GM12874 (cell line): ENCODE data around the gene COL17A1.

ENCODE experiments used
- TF ChIP-seq, protein P1 (sequence below): IDR thresholded peaks from 2 replicates; pipeline ENCODE4 v1.5.1; 2011; ENCODE audit warnings: low read depth, mild to moderate bottlenecking, control low read depth, low read length, moderate library complexity; ENCODE audit not compliant: insufficient read depth

The COL17A1 gene

DNA sequence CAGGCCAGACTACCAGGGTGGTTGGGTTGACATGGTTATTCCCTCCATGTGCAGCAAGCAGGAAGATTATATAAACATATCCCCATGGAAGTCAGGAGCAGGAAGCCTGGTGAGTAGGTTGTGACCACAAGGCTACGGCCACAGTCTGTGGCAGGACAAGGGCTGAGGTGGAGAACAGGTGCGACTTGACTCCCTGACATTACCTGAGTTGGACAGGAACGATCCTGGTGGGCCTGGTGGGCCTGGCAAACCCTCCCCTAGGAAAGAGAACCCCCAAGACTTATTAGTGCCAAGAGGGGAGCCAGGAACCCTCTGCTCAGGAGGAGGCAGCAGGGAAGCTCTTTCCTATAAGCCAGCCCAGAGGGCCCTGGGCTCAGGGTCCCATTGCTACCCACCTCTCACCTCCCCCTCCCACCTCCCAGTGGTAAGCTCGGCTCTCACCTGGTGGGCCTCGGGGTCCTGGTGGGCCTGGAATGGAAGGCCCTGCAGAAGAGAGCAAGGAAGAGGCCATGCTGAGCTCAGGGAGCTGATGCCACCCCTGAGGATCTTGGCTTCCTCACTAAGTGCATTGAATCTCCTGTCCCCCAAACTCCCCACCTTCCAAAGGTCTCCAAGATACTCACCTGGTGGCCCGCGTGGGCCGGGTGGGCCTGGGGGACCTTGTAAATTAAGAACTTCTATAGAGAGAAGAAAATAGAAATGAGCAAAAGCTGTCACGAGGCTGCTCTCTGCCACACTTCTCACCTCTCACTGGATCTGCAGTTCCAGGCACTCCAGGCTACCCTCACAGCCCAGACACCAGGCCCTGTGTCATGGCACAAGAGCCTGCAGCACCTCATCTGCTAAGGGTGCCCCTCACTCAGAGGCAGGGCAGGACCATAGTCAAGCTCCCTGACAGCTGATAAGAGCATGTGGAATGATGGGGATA lies 44.6 kb downstream of the COL17A1 start:
- TF ChIP-seq, protein P1, sequence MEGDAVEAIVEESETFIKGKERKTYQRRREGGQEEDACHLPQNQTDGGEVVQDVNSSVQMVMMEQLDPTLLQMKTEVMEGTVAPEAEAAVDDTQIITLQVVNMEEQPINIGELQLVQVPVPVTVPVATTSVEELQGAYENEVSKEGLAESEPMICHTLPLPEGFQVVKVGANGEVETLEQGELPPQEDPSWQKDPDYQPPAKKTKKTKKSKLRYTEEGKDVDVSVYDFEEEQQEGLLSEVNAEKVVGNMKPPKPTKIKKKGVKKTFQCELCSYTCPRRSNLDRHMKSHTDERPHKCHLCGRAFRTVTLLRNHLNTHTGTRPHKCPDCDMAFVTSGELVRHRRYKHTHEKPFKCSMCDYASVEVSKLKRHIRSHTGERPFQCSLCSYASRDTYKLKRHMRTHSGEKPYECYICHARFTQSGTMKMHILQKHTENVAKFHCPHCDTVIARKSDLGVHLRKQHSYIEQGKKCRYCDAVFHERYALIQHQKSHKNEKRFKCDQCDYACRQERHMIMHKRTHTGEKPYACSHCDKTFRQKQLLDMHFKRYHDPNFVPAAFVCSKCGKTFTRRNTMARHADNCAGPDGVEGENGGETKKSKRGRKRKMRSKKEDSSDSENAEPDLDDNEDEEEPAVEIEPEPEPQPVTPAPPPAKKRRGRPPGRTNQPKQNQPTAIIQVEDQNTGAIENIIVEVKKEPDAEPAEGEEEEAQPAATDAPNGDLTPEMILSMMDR = no peak

DNA sequence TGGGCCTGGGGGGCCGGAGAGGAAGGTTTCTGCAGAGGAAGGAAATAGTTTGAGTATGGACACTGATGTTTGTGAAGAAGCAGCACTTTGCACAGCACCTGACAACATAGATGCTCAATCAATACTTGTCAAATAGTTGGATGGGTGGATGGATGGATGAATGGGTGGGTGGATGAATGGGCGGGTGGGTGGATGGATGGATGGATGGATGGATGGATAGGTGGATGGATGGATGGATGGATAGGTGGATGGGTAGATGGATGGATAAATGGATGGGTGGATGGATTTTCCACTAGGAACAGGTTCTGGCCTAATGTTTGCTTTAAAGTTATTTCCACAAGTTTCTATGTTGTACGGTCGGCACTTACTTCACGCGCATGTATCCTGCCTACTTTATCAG lies 45.3 kb downstream of the COL17A1 start:
- TF ChIP-seq, protein P1 = no peak

DNA sequence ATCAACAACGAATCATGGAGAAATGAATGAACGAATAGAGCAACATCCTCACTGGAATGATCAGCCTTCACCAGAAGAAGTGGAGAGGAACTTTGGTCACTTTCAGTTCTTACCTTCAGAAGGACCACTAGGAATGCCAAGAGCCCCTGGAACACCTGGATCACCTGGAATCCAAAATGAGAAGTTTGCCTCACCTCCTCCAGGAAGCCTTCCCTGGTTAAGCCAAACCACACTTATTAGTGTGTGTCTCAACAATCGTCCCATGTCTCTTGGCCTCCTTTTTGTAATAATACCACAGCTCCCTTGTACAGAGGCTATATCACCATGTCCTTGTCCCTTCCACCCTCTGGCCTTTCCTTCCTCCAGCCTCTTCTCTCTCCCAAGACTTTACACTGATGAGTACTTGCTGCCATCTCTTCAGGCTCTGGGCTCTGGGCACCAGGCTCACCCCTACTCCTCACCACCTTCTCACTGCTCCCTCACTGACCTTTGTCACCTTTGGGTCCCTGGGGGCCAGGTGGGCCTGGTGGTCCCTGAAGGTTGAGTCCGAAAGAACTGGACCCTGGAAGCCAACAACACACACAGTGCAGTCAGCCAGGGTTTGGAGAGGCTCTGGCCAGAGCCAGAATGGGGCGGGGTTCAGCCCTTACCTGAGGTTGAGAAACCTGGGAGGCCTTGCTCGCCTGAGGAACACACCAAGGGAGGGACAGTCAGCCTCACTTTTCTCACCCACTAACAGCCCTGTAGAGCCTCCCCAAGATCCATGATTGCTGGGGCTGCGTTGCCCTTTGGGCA lies 46.5 kb downstream of the COL17A1 start:
- TF ChIP-seq, protein P1 = no peak

DNA sequence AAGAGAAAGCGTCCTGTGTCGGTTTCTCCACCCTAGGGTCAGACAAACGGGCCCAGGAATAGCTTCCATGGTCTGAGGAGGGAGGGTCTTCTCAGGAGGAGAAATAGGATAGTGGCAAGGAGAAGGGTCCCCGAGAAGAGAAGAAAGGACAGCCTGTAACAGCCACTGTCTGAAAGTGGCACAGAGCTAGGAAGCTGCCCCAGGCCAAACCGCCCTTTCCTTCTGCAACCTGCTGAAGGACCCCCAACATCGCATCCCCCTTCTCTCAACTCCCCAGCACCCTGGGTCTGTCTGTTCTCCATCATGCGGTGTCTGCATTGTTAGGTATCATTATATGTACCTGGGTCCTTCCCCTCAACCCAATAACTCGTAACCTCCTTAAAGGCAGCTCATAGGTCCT lies 47.1 kb downstream of the COL17A1 start:
- TF ChIP-seq, protein P1 = no peak

DNA sequence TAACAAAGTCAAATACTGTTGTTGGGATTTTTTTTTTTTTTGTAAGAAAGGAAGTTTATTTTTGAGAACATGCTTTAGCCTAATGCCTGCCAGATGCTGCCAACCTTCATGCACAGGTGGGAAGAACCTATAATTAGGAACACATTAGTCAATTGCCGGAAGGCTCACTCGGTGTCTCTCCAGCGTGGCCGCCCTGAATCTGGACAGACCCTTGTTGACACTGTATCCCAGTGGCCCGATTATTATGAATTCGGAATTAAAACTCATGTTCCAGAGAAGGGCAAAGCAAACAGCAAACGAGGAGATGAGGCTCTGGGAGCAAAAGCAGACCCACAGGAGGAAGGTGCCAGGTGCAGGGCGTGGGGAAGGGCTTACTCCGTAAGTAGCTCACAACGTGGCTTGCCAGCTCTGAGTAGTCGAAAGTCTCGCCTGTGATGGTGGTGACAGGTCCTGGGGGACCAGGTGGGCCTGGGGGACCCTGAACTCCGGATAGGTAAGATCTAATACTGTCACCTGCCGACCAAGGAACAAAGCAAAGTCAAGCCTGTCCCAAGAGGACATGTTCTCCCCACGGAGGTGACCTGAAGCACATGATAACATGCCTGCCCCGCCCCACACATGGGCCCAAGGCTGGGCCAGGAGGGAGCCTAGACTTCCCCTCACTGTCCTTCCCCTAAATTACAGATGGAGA lies 48.3 kb downstream of the COL17A1 start:
- TF ChIP-seq, protein P1 = no peak

DNA sequence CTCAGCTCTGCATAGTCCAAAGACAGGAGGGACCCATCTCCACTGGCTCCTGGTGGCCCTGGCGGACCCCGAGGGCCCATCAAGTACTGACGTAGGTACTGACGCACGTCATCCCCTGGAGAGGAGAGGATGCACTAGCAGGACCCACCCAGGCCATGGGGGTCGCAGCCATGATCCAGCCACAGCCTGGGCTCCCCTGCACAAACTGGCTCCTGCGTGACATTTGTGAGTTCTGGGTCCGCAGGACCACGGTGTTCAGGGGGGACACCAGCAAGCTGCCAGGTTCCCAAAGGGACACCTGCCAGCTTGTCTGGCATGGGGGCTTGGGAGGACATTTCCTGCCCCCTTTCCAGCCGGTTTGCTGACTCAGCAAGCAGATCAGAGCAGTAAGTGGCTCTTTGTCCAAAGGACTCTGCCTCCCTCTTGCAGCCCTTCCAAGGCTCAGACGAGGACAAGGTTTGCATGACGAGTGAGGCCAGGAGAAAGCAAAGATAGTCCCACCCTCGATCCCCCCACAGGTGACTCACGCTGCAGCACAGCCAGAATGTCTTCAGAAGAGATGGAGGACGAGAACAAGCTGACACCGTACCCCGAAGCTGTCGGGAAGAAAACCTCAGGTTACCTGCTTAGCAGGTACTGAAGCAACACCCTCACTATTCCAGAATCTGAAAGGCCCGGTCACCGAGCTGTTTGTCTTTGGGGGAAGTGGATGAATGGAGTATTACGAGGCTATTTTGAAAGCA lies 49.0 kb downstream of the COL17A1 start:
- TF ChIP-seq, protein P1 = no peak

DNA sequence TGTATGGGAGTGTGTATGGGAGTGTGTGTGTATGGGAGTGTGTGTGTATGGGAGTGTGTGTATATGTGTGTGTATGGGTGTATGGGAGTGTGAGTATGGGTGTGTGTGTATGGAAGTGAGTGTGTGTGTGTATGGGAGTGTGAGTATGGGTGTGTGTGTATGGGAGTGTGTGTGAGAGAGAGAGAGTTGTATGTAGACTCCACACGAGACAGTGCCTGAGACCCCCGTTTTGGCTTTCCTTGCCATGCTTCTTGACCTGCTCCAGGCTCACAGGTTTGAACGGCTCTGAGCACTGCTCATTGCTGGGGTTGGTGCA lies 49.7 kb downstream of the COL17A1 start:
- TF ChIP-seq, protein P1 = no peak
